ENCODE results near the gene TOMM5. TPM values are rescaled to one million over a fixed set of nuclear protein-coding genes. Genes with fewer than 3 reads are reported as not detected.

TOMM5 gene
- total RNA-seq (2012; rRNA removed) (159 and 229 TPM in 2 replicates), polyA plus RNA-seq (2012; rRNA removed) (200 and 206 TPM in 2 replicates), Bru-seq, nascent RNA (percentile 93 among the genes with signal in this experiment), BruChase-seq, experiment 1, labeled RNA remaining after a 6-hour chase (percentile 90 among the genes with signal in this experiment), BruChase-seq, experiment 2, labeled RNA remaining after a 2-hour chase (percentile 82 among the genes with signal in this experiment)
- polyA plus RNA-seq (2012; cell fraction: cytosol; rRNA removed) = 72.3 and 93.5 TPM in 2 replicates
- 15.8 and 47.1 TPM in 2 replicates for polyA plus RNA-seq (2012; cell fraction: nucleus; rRNA removed; ENCODE audit: low replicate concordance)
- long read RNA-seq, transcript TOMM5-201 (2 exons, 751 nt) = major isoform, 84 of 87 reads
- long read RNA-seq, partial matches to known transcripts = 0 of 87 reads
- long read RNA-seq, other reads (novel, unspliced or antisense) = 1 of 87 reads

- Histone ChIP-seq H3K9me3 (ENCODE audit: control insufficient read depth, insufficient read depth, low read length) (no peaks in the 10 kb centered on the region), H2BK120ac (ENCODE audit: low read depth, low read length) (peak within 1 kb of the TSS; percentile 82), H3K18ac (ENCODE audit: low read depth, low read length) (peak within 1 kb of the TSS; percentile 63), H3K14ac (replicated peaks; ENCODE audit: low read depth, low read length) (peak within 1 kb of the TSS; percentile 98), H2BK20ac (ENCODE audit: low read depth, low read length) (no peak within 1 kb of the TSS), H2AK9ac (replicated peaks; ENCODE audit: low read depth, low read length, poor library complexity) (peak within 1 kb of the TSS; percentile 97), H3K23ac (ENCODE audit: low read depth, low read length) (peak within 1 kb of the TSS; percentile 99), H3K56ac (ENCODE audit: extremely low read depth, insufficient read depth, low read length) (peak within 1 kb of the TSS; percentile 85), H3K4me1 (ENCODE audit: control insufficient read depth, insufficient read depth, low read length) (peaks cover 3% of the 10 kb centered on the region; the same call in 1 of the 2 replicates), H3K9me1 (ENCODE audit: insufficient read depth, low read length) (0 out of 2 replicates have a peak, but pooled peaks cover 2% of the 10 kb centered on the region), H3K27me3 (ENCODE audit: control insufficient read depth, insufficient read depth, low read length) (no peaks in the 10 kb centered on the region), H4K5ac (ENCODE audit: low read depth, low read length) (peak within 1 kb of the TSS; percentile 74), H3K9ac (ENCODE audit: low read depth, low read length) (peak within 1 kb of the TSS; percentile 97), H2AFZ (replicated peaks; ENCODE audit: low read length, poor library complexity) (peak within 1 kb of the TSS; percentile 97), H4K20me1 (ENCODE audit: insufficient read depth, low read length) (peaks cover 9% of the 10 kb centered on the region; the same call in 1 of the 2 replicates), H3K79me1 (ENCODE audit: low read depth in 1 of 2, low read length in 2 of 2) (peaks cover 10 to 15% of the 10 kb centered on the region in 2 experiments), H3K4ac (ENCODE audit: low read depth, low read length) (peak within 1 kb of the TSS; percentile 94), H4K8ac (ENCODE audit: low read depth in 2 of 2, low read length in 2 of 2) (peak within 1 kb of the TSS; percentile 81 to 93), H2AK5ac (ENCODE audit: low read depth, low read length) (peak within 1 kb of the TSS; percentile 94), H3K27ac (ENCODE audit: insufficient read depth, low read length) (peak within 1 kb of the TSS; percentile 91), H2BK5ac (ENCODE audit: low read depth, low read length, poor library complexity, severe bottlenecking) (peak within 1 kb of the TSS; percentile 72), H3K4me3 (ENCODE audit: insufficient read depth, low read depth, low read length) (peak within 1 kb of the TSS; percentile 82), H3K36me3 (ENCODE audit: control insufficient read depth, insufficient read depth, low read length) (peaks cover 7% of the 10 kb centered on the region), H2BK15ac (ENCODE audit: low read depth, low read length) (peak within 1 kb of the TSS; percentile 48; the same call in 1 of the 3 replicates), H3K4me2 (ENCODE audit: low read depth, low read length) (peak within 1 kb of the TSS; percentile 71), H4K91ac (ENCODE audit: insufficient read depth, low read depth, low read length) (peak within 1 kb of the TSS; percentile 78)
- 3% methylated on average over 11 of the region's 72 CpGs; no CpG with 5 or more reads in 1 of the 2 experiments for WGBS, 2 experiments (ENCODE audit: extremely low coverage in 2 of 2, insufficient read length in 1 of 2)
- intact Hi-C loops (cut with micrococcal nuclease) = loop anchor here (5.0 kb wide), 2 partner anchors 310 to 770 kb away; partner anchors contain the start of gene SLC25A51
- DNase-seq = peak; percentile 94
- no TSS peak for BruUV-seq (replicated peaks)
- ChIA-PET CTCF (interaction anchor here (1.0 kb wide), 1 partner anchor 11 kb away, joined by 3 read pairs; no protein-coding TSS in a partner anchor), POLR2A (ENCODE audit: unreplicated experiment) (interaction anchor here (0.6 kb wide), 1 partner anchor 904 kb away, joined by 3 read pairs; no protein-coding TSS in a partner anchor)
- in situ Hi-C loops (cut with MboI; ENCODE audit: low sequenced_read_pairs) = no loop called here
- dilution Hi-C loops (cut with HindIII; ENCODE audit: low sequenced_read_pairs, unreplicated experiment) = no loop called here
- ATAC-seq (ENCODE audit: low read depth) = peak; percentile 94
- TF ChIP-seq FOS (IDR thresholded peaks at IDR 0.05; ENCODE audit: low read depth, low read length) (no peak), SMC3 (IDR thresholded peaks at IDR 0.05; ENCODE audit: low read depth, low read length) (no peak), NFE2L2 (IDR thresholded peaks at IDR 0.05; ENCODE audit: low read depth, low read length) (no peak), RCOR1 (IDR thresholded peaks at IDR 0.05; ENCODE audit: insufficient replicate concordance, low read length) (peak; percentile 39), RFX5 (IDR thresholded peaks at IDR 0.05; ENCODE audit: low read depth, low read length) (no peak), MAZ (IDR thresholded peaks at IDR 0.05; ENCODE audit: borderline replicate concordance, low read depth, low read length) (peak; percentile 26; the same call in 1 of the 2 replicates), RAD21 (IDR thresholded peaks at IDR 0.05; ENCODE audit: low read length) (no peak), CHD1 (IDR thresholded peaks at IDR 0.05; ENCODE audit: low read depth, low read length) (no peak), BHLHE40 (IDR thresholded peaks at IDR 0.05; ENCODE audit: low read depth, low read length) (peak; percentile 85), MAFK (IDR thresholded peaks at IDR 0.05; ENCODE audit: low read depth, low read length) (peak; percentile 33; the same call in 1 of the 2 replicates), MXI1 (IDR thresholded peaks at IDR 0.05; ENCODE audit: borderline replicate concordance, low read depth, low read length) (peak; percentile 92; the same call in 1 of the 2 replicates)
- TF ChIP-seq, protein P1, sequence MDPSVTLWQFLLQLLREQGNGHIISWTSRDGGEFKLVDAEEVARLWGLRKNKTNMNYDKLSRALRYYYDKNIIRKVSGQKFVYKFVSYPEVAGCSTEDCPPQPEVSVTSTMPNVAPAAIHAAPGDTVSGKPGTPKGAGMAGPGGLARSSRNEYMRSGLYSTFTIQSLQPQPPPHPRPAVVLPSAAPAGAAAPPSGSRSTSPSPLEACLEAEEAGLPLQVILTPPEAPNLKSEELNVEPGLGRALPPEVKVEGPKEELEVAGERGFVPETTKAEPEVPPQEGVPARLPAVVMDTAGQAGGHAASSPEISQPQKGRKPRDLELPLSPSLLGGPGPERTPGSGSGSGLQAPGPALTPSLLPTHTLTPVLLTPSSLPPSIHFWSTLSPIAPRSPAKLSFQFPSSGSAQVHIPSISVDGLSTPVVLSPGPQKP (IDR thresholded peaks at IDR 0.05; ENCODE audit: borderline replicate concordance, low read depth, low read length) = no peak
- TF ChIP-seq, protein P2, sequence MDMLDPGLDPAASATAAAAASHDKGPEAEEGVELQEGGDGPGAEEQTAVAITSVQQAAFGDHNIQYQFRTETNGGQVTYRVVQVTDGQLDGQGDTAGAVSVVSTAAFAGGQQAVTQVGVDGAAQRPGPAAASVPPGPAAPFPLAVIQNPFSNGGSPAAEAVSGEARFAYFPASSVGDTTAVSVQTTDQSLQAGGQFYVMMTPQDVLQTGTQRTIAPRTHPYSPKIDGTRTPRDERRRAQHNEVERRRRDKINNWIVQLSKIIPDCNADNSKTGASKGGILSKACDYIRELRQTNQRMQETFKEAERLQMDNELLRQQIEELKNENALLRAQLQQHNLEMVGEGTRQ (IDR thresholded peaks at IDR 0.05; ENCODE audit: low read depth, low read length) = peak; percentile 65
Observed at GRCh38 chr9:37592108-37592951, at the start of gene TOMM5. Gene TOMM5 (minus strand): TSS chr9:37592597. CDS start chr9:37592532, 65 bp downstream.
